Fibroblast of villous mesenchyme (primary cell): ENCODE measurements around the gene DUS2. TPM values are rescaled to one million over a fixed set of nuclear protein-coding genes. Genes with fewer than 3 reads are reported as not detected.
A peak's percentile ranks its signal among the peaks of the same experiment; 100 is the strongest.

Source experiments
- DNase-seq: peaks from one replicate; pipeline ENCODE4 v3.0.0-alpha.2; 2010; ENCODE audit warnings: low read depth
- H3K4me3 ChIP-seq: 2 replicates; pipeline ENCODE4 v1.5.1; 2011; ENCODE audit warnings: low read depth, mild to moderate bottlenecking, low read length
- CTCF ChIP-seq: IDR thresholded peaks from 2 replicates; pipeline ENCODE4 v1.5.1; 2012; ENCODE audit warnings: low read depth, mild to moderate bottlenecking, low read length; ENCODE audit not compliant: insufficient read depth
- total RNA-seq: library from RNA; depleted of rRNA; stranded (reverse); fragments of >200 nt; gene quantifications from 2 replicates; pipeline ENCODE4 v1.2.3, GENCODE V29; 2012

DUS2 gene
- total RNA-seq, 1 donor, result 19.4 TPM

- no peak for TF ChIP-seq CTCF
- no peak for DNase-seq
- H3K4me3 ChIP-seq, result no peak overlapping the region
Observed at GRCh38 chr16:68083239-68083781, 60.2 kb downstream of the DUS2 start.

- peak; percentile 50 for DNase-seq
- H3K4me3 ChIP-seq, result peak overlapping the region; percentile 64
- peak; percentile 19 for TF ChIP-seq CTCF
Observed at GRCh38 chr16:68083861-68084503, 60.9 kb downstream of the DUS2 start.

- TF ChIP-seq CTCF, result no peak
- peak; percentile 68 for DNase-seq
- H3K4me3 ChIP-seq, result peak overlapping the region; percentile 64
Observed at GRCh38 chr16:68084504-68085258, 61.6 kb downstream of the DUS2 start.

GRCh38 chr16:68085259-68086071 is 62.4 kb downstream of the DUS2 start, which contains the start of gene NFATC3:
Gene NFATC3 (plus strand): TSS chr16:68085370. CDS start chr16:68085682, 312 bp downstream.
- TF ChIP-seq CTCF, result no peak
- H3K4me3 ChIP-seq, result peak within 1 kb of the TSS; percentile 82
- peak; percentile 97 for DNase-seq

- peak; percentile 60 for DNase-seq
- peak overlapping the region; percentile 82 for H3K4me3 ChIP-seq
- no peak for TF ChIP-seq CTCF
Observed at GRCh38 chr16:68086336-68086841, 63.3 kb downstream of the DUS2 start.

GRCh38 chr16:68086860-68087268 is 63.8 kb downstream of the DUS2 start:
- no peak for TF ChIP-seq CTCF
- DNase-seq, result peak; percentile 33
- peak overlapping the region; percentile 82 for H3K4me3 ChIP-seq
